ENCODE results near the gene GCNT1.

DNA sequence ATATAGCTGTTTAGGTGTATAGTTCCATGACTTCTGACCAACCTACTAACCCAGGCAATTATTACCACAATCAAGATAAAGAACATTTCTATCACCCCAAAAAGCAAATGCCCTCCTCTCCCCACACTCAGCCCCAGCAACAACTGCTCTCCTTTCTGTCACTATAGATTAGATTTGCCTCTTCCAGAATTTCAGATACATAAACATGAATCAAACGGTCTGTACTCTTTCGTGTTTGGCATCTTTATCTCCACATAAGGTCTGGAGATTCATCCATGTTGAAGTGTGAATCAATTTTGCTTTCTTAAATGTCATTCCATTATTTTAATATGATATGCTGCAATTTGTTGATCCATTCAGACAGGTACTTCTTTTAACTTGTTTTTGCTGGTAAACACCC lies 10.5 kb upstream of the GCNT1 start:
- TF ChIP-seq POLR2A (IDR thresholded peaks at IDR 0.05) (no peak), POLR2AphosphoS5 (IDR thresholded peaks at IDR 0.05) (no peak)
- TF ChIP-seq, protein P1, sequence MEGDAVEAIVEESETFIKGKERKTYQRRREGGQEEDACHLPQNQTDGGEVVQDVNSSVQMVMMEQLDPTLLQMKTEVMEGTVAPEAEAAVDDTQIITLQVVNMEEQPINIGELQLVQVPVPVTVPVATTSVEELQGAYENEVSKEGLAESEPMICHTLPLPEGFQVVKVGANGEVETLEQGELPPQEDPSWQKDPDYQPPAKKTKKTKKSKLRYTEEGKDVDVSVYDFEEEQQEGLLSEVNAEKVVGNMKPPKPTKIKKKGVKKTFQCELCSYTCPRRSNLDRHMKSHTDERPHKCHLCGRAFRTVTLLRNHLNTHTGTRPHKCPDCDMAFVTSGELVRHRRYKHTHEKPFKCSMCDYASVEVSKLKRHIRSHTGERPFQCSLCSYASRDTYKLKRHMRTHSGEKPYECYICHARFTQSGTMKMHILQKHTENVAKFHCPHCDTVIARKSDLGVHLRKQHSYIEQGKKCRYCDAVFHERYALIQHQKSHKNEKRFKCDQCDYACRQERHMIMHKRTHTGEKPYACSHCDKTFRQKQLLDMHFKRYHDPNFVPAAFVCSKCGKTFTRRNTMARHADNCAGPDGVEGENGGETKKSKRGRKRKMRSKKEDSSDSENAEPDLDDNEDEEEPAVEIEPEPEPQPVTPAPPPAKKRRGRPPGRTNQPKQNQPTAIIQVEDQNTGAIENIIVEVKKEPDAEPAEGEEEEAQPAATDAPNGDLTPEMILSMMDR (IDR thresholded peaks at IDR 0.05): no peak
